Measurements from ENCODE around the gene PAPPA2. TPM values are rescaled to one million over a fixed set of nuclear protein-coding genes. Genes with fewer than 3 reads are reported as not detected.

PAPPA2 gene
- total and polyA plus RNA-seq, 9 of the 15 experiments (the other 6 are each of a cell fraction or from before 2014, with no cell fraction given), result 0.01 to 0.15 (median 0.05) TPM; not detected in 2

GRCh38 chr1:176416777-176417176 lies 46.2 kb upstream of the PAPPA2 start:
- in situ Hi-C loops (cut with MboI) (no loop called here), intact Hi-C loops (cut with micrococcal nuclease) (no loop called here)
- H3K4me1 ChIP-seq (replicated peaks in 1 of 2; ENCODE audit: control insufficient read depth in 2 of 2, insufficient read depth in 2 of 2, low read length in 2 of 2), result no peaks in the 10 kb centered on the region
- 0% methylated on average over 6 of the region's 6 CpGs for WGBS (ENCODE audit: insufficient coverage, low coverage, missing lambda C conversion rate)
- H3K79me2 ChIP-seq (ENCODE audit: control insufficient read depth, insufficient read depth, low read length), result no peaks in the 10 kb centered on the region
- H3K27me3 ChIP-seq (ENCODE audit: control insufficient read depth in 2 of 2, insufficient read depth in 2 of 2, low read length in 2 of 2), result no peaks in the 10 kb centered on the region
- ATAC-seq, result no peak
- no peak for DNase-seq (ENCODE audit: extremely low read depth in 1 of 4, low spot score in 3 of 4)
- no peak overlapping the region for H3K4me2 ChIP-seq (ENCODE audit: insufficient read depth, low read length)
- H3K27ac ChIP-seq (ENCODE audit: extremely low read depth, low read depth, low read length), result no peak overlapping the region
- no peak overlapping the region for H3K4me3 ChIP-seq
- no peaks in the 10 kb centered on the region for H3K36me3 ChIP-seq (ENCODE audit: control insufficient read depth, insufficient read depth, low read length)
- no peaks in the 10 kb centered on the region for H3K9me3 ChIP-seq (replicated peaks; ENCODE audit: control insufficient read depth, insufficient read depth, low read depth, low read length)
- CTCF ChIA-PET (ENCODE audit: low intra/inter-chr PET ratio), result no interaction called here
- H3K9me1 ChIP-seq (ENCODE audit: control insufficient read depth, insufficient read depth, low read length), result no peaks in the 10 kb centered on the region
- no peak for FAIRE-seq
- BruUV-seq (replicated peaks), result no TSS peak
- no peak overlapping the region for H3K9ac ChIP-seq (ENCODE audit: insufficient read depth in 1 of 2, low read depth in 2 of 2, low read length in 2 of 2)
- no peaks in the 10 kb centered on the region for H4K20me1 ChIP-seq (replicated peaks; ENCODE audit: control insufficient read depth, insufficient read depth, low read length)
- POLR2A ChIA-PET, result interaction anchor here (0.7 to 1.1 kb wide), 2 partner anchors 23 to 193 kb away, joined by 3 read pairs; no protein-coding TSS in a partner anchor
- no peak overlapping the region for H2AFZ ChIP-seq (ENCODE audit: low read depth, low read length)
- TF ChIP-seq, protein P1, sequence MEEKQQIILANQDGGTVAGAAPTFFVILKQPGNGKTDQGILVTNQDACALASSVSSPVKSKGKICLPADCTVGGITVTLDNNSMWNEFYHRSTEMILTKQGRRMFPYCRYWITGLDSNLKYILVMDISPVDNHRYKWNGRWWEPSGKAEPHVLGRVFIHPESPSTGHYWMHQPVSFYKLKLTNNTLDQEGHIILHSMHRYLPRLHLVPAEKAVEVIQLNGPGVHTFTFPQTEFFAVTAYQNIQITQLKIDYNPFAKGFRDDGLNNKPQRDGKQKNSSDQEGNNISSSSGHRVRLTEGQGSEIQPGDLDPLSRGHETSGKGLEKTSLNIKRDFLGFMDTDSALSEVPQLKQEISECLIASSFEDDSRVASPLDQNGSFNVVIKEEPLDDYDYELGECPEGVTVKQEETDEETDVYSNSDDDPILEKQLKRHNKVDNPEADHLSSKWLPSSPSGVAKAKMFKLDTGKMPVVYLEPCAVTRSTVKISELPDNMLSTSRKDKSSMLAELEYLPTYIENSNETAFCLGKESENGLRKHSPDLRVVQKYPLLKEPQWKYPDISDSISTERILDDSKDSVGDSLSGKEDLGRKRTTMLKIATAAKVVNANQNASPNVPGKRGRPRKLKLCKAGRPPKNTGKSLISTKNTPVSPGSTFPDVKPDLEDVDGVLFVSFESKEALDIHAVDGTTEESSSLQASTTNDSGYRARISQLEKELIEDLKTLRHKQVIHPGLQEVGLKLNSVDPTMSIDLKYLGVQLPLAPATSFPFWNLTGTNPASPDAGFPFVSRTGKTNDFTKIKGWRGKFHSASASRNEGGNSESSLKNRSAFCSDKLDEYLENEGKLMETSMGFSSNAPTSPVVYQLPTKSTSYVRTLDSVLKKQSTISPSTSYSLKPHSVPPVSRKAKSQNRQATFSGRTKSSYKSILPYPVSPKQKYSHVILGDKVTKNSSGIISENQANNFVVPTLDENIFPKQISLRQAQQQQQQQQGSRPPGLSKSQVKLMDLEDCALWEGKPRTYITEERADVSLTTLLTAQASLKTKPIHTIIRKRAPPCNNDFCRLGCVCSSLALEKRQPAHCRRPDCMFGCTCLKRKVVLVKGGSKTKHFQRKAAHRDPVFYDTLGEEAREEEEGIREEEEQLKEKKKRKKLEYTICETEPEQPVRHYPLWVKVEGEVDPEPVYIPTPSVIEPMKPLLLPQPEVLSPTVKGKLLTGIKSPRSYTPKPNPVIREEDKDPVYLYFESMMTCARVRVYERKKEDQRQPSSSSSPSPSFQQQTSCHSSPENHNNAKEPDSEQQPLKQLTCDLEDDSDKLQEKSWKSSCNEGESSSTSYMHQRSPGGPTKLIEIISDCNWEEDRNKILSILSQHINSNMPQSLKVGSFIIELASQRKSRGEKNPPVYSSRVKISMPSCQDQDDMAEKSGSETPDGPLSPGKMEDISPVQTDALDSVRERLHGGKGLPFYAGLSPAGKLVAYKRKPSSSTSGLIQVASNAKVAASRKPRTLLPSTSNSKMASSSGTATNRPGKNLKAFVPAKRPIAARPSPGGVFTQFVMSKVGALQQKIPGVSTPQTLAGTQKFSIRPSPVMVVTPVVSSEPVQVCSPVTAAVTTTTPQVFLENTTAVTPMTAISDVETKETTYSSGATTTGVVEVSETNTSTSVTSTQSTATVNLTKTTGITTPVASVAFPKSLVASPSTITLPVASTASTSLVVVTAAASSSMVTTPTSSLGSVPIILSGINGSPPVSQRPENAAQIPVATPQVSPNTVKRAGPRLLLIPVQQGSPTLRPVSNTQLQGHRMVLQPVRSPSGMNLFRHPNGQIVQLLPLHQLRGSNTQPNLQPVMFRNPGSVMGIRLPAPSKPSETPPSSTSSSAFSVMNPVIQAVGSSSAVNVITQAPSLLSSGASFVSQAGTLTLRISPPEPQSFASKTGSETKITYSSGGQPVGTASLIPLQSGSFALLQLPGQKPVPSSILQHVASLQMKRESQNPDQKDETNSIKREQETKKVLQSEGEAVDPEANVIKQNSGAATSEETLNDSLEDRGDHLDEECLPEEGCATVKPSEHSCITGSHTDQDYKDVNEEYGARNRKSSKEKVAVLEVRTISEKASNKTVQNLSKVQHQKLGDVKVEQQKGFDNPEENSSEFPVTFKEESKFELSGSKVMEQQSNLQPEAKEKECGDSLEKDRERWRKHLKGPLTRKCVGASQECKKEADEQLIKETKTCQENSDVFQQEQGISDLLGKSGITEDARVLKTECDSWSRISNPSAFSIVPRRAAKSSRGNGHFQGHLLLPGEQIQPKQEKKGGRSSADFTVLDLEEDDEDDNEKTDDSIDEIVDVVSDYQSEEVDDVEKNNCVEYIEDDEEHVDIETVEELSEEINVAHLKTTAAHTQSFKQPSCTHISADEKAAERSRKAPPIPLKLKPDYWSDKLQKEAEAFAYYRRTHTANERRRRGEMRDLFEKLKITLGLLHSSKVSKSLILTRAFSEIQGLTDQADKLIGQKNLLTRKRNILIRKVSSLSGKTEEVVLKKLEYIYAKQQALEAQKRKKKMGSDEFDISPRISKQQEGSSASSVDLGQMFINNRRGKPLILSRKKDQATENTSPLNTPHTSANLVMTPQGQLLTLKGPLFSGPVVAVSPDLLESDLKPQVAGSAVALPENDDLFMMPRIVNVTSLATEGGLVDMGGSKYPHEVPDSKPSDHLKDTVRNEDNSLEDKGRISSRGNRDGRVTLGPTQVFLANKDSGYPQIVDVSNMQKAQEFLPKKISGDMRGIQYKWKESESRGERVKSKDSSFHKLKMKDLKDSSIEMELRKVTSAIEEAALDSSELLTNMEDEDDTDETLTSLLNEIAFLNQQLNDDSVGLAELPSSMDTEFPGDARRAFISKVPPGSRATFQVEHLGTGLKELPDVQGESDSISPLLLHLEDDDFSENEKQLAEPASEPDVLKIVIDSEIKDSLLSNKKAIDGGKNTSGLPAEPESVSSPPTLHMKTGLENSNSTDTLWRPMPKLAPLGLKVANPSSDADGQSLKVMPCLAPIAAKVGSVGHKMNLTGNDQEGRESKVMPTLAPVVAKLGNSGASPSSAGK (IDR thresholded peaks at IDR 0.05), result no peak
- TF ChIP-seq BDP1 (IDR thresholded peaks at IDR 0.05; ENCODE audit: insufficient read depth, insufficient read length) (no peak), STAT5A (IDR thresholded peaks at IDR 0.05; ENCODE audit: borderline replicate concordance, low read length) (no peak), E2F6 (IDR thresholded peaks at IDR 0.05; ENCODE audit: borderline replicate concordance in 1 of 2, extremely low read depth in 1 of 2, insufficient read depth in 1 of 2, insufficient read length in 1 of 2, low read depth in 1 of 2, low read length in 1 of 2, poor library complexity in 1 of 2, severe bottlenecking in 1 of 2) (no peak), ZNF830 (CRISPR knock-in tag; IDR thresholded peaks at IDR 0.05) (no peak), NRF1 (conservative IDR thresholded peaks at IDR 0.05 in 1 of 2, IDR thresholded peaks at IDR 0.05 in 1 of 2) (no peak), USF1 (CRISPR knock-in tag; IDR thresholded peaks at IDR 0.05) (no peak)
